COLO668 (cell line): Measurements from ENCODE around the gene FNDC5.
A peak's percentile ranks its signal among the peaks of the same experiment; 100 is the strongest.

ENCODE experiments used
- DNase-seq: peaks from one replicate; lab custom pipeline; 2025; ENCODE audit not compliant: unreplicated experiment; lab: John Stamatoyannopoulos, UW

Gene FNDC5

GRCh38 chr1:32897082-32898049 is 26.7 kb upstream of the FNDC5 start:
- no peak for DNase-seq

GRCh38 chr1:32896451-32896850 is 25.7 kb upstream of the FNDC5 start:
- no peak for DNase-seq

GRCh38 chr1:32895325-32896215 is 24.9 kb upstream of the FNDC5 start:
- no peak for DNase-seq

- no peak for DNase-seq
These were observed 24.0 kb upstream of the FNDC5 start for GRCh38 chr1:32894681-32895080.

- no peak for DNase-seq
These were observed 23.4 kb upstream of the FNDC5 start for GRCh38 chr1:32894019-32894600.

GRCh38 chr1:32893198-32894018 is 22.7 kb upstream of the FNDC5 start:
- DNase-seq = peak; percentile 69

- DNase-seq = peak; percentile 74
These were observed 21.9 kb upstream of the FNDC5 start for GRCh38 chr1:32892368-32893197.

GRCh38 chr1:32891630-32892029 is 20.9 kb upstream of the FNDC5 start:
- no peak for DNase-seq

- no peak for DNase-seq
These were observed 20.5 kb upstream of the FNDC5 start for GRCh38 chr1:32891241-32891570.

- no peak for DNase-seq
These were observed 20.0 kb upstream of the FNDC5 start for GRCh38 chr1:32890516-32891240.

GRCh38 chr1:32889731-32890278 is 19.1 kb upstream of the FNDC5 start:
- no peak for DNase-seq

- no peak for DNase-seq
These were observed 18.1 kb upstream of the FNDC5 start for GRCh38 chr1:32888677-32889420.

GRCh38 chr1:32888134-32888533 is 17.4 kb upstream of the FNDC5 start:
- no peak for DNase-seq

GRCh38 chr1:32887623-32888022 is 16.9 kb upstream of the FNDC5 start:
- no peak for DNase-seq

GRCh38 chr1:32886828-32887414 is 16.2 kb upstream of the FNDC5 start:
- no peak for DNase-seq

GRCh38 chr1:32886004-32886827 is 15.5 kb upstream of the FNDC5 start, which contains the start of gene HPCA:
Gene HPCA (plus strand): TSS chr1:32886491. CDS start chr1:32888899, 2,408 bp downstream.
- no peak for DNase-seq

- DNase-seq = no peak
These were observed 14.9 kb upstream of the FNDC5 start for GRCh38 chr1:32885676-32886003.
